HG03175 (cell line): ENCODE measurements around the gene PANX1.

Source experiments
- ATAC-seq: cut with Tn5 transposase; IDR thresholded peaks from one replicate; pipeline ENCODE4 v1.9.1; 2021; ENCODE audit warnings: mild to moderate bottlenecking, moderate library complexity; ENCODE audit not compliant: unreplicated experiment

The PANX1 gene

GRCh38 chr11:94183251-94183885, 54.7 kb downstream of the PANX1 start:
- ATAC-seq = no peak

- ATAC-seq = peak; percentile 73
These were observed 55.2 kb downstream of the PANX1 start for GRCh38 chr11:94183886-94184264.

GRCh38 chr11:94184362-94184761, 55.7 kb downstream of the PANX1 start:
- ATAC-seq = no peak

- no peak for ATAC-seq
These were observed 56.2 kb downstream of the PANX1 start for GRCh38 chr11:94184846-94185245.

- ATAC-seq = no peak
These were observed 56.9 kb downstream of the PANX1 start for GRCh38 chr11:94185416-94186084.

- no peak for ATAC-seq
These were observed 57.9 kb downstream of the PANX1 start for GRCh38 chr11:94186342-94187203.

- no peak for ATAC-seq
These were observed 64.6 kb downstream of the PANX1 start for GRCh38 chr11:94193288-94193687.

- no peak for ATAC-seq
These were observed 66.1 kb downstream of the PANX1 start for GRCh38 chr11:94194712-94195111.

- no peak for ATAC-seq
These were observed 67.7 kb downstream of the PANX1 start for GRCh38 chr11:94196363-94196762.

GRCh38 chr11:94198718-94199117, 70.1 kb downstream of the PANX1 start:
- no peak for ATAC-seq

- ATAC-seq = no peak
These were observed 70.8 kb downstream of the PANX1 start for GRCh38 chr11:94199136-94200130.

- ATAC-seq = no peak
These were observed 72.4 kb downstream of the PANX1 start for GRCh38 chr11:94201004-94201465.

GRCh38 chr11:94203070-94203469, 74.4 kb downstream of the PANX1 start:
- ATAC-seq = no peak

GRCh38 chr11:94211261-94211830, 82.7 kb downstream of the PANX1 start:
- ATAC-seq = no peak

GRCh38 chr11:94212898-94213297, 84.3 kb downstream of the PANX1 start:
- ATAC-seq = no peak

GRCh38 chr11:94217705-94218104, 89.1 kb downstream of the PANX1 start:
- no peak for ATAC-seq

- ATAC-seq = no peak
These were observed 89.7 kb downstream of the PANX1 start for GRCh38 chr11:94218372-94218771.

- no peak for ATAC-seq
These were observed 91.1 kb downstream of the PANX1 start for GRCh38 chr11:94219771-94220170.

- no peak for ATAC-seq
These were observed 95.4 kb downstream of the PANX1 start for GRCh38 chr11:94224078-94224477.
